ENCODE data around the gene TRIM44.

- TF ChIP-seq, protein P1, sequence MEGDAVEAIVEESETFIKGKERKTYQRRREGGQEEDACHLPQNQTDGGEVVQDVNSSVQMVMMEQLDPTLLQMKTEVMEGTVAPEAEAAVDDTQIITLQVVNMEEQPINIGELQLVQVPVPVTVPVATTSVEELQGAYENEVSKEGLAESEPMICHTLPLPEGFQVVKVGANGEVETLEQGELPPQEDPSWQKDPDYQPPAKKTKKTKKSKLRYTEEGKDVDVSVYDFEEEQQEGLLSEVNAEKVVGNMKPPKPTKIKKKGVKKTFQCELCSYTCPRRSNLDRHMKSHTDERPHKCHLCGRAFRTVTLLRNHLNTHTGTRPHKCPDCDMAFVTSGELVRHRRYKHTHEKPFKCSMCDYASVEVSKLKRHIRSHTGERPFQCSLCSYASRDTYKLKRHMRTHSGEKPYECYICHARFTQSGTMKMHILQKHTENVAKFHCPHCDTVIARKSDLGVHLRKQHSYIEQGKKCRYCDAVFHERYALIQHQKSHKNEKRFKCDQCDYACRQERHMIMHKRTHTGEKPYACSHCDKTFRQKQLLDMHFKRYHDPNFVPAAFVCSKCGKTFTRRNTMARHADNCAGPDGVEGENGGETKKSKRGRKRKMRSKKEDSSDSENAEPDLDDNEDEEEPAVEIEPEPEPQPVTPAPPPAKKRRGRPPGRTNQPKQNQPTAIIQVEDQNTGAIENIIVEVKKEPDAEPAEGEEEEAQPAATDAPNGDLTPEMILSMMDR (conservative IDR thresholded peaks at IDR 0.05 in 1 of 2, IDR thresholded peaks at IDR 0.05 in 1 of 2; ENCODE audit: extremely low read depth in 1 of 2, insufficient read depth in 1 of 2, low read depth in 1 of 2, low read length in 2 of 2): no peak
- TF ChIP-seq EZH2 (IDR thresholded peaks at IDR 0.05; ENCODE audit: borderline replicate concordance, low read length): no peak
These were observed 101.8 kb downstream of the TRIM44 start for GRCh38 chr11:35764417-35764816.
